HG03460 (cell line): ENCODE results near the gene SMIM8.

Experiments
- ATAC-seq: cut with Tn5 transposase; IDR thresholded peaks from one replicate; pipeline ENCODE4 v1.9.1; 2021; ENCODE audit not compliant: unreplicated experiment

The SMIM8 gene

DNA sequence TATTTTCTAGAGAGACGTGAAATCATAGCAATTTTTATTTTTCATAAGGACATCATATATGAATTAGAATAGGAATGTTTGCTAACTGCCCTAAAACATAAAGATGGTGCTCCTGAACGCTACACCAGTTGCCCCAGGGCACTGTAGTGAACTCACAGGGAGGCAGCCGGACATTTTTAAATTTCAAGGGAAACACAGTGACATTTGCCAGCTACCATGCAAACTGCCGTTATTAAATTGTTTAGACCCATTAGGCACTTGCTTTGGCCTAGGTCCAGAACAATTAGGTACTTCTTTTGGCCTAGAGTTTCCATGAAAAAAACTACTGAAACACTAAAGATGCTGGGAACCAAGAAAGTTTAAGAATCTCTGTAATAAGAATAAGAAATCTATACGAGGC lies 60.5 kb downstream of the SMIM8 start:
- no peak for ATAC-seq

GRCh38 chr6:87384038-87384437 lies 61.6 kb downstream of the SMIM8 start:
- no peak for ATAC-seq

DNA sequence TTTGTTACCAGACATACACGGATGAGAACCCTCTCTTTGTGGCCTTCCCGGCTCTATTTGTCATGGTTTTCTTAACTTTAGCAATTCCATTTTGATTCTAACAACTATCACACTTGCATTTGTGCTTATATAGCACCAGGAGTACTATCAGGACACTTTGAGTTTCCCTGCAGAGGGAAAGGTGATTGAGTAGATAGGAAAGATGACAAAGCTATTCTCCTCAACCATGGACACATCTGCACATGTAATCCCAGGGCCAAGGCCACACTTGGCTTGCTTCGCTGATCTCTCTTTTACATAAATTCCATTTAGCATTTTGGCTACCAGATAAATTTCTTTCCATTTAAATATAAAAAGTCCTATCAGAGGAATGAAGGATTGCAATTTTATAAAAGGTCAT lies 62.1 kb downstream of the SMIM8 start:
- ATAC-seq, result no peak

DNA sequence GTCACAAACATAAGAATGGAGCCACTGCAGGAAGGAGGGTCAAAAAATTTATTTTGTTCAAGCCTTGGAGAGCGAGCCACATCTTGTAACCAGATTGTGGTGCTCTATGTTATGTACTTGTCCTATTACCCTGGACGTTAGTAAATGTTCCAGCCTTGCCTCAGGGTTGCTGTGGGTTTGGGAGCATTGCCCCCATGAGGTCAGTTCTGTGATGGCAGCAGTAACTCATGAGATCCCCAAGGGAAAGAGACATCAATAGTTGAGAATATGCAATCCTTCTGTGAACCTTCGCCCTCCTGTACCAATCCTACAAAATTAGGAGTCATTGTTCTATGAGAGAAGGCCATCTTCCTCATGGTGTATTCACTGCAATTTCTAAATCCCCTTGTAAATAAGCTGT lies 68.9 kb downstream of the SMIM8 start:
- no peak for ATAC-seq
